ENCODE results near the gene FEM1C. TPM values are rescaled to one million over a fixed set of nuclear protein-coding genes. Genes with fewer than 3 reads are reported as not detected.
A peak's percentile ranks its signal among the peaks of the same experiment; 100 is the strongest.

Gene FEM1C
- polyA plus RNA-seq, 3 donors from 2014 or later, result 0.73 to 2.0 (median 1.5) TPM

- H3K36me3 Mint-ChIP-seq, result no peaks in the 10 kb centered on the region
- DNase-seq, result no peak
- H3K27me3 Mint-ChIP-seq (ENCODE audit: low read depth in 3 of 3), result peaks cover 3 to 12% (median 5%) of the 10 kb centered on the region in 3 donors
- H3K9me3 Mint-ChIP-seq, result no peaks in the 10 kb centered on the region
- H3K4me3 Mint-ChIP-seq, result no peak overlapping the region
- H3K4me1 Mint-ChIP-seq, result peaks cover 10% of the 10 kb centered on the region in 2 donors
- H3K27ac Mint-ChIP-seq, result no peak overlapping the region
Observed at GRCh38 chr5:115548683-115549082, 4.1 kb upstream of the FEM1C start.

- Mint-ChIP-seq H3K9me3 (no peaks in the 10 kb centered on the region), H3K27me3 (ENCODE audit: low read depth in 3 of 3) (peaks cover 0 to 9% (median 5%) of the 10 kb centered on the region in 3 donors), H3K27ac (peak overlapping the region in 4 of 6 donors; percentile 46 to 98 (median 87)), H3K4me3 (peak overlapping the region; percentile 88 to 99 (median 97)), H3K36me3 (peaks cover 0 to 4% (median 0%) of the 10 kb centered on the region in 3 donors), H3K4me1 (peaks cover 43% of the 10 kb centered on the region in 2 donors)
- DNase-seq, result no peak
Observed at GRCh38 chr5:115545351-115545882, 842 bp upstream of the FEM1C start.

GRCh38 chr5:115544043-115544435 is 536 bp downstream of the FEM1C start:
- Mint-ChIP-seq H3K4me3 (peak overlapping the region; percentile 88 to 99 (median 97)), H3K27me3 (ENCODE audit: low read depth in 3 of 3) (peaks cover 0 to 9% (median 5%) of the 10 kb centered on the region in 3 donors), H3K36me3 (peaks cover 2 to 10% (median 4%) of the 10 kb centered on the region in 3 donors), H3K9me3 (no peaks in the 10 kb centered on the region), H3K4me1 (peaks cover 57% of the 10 kb centered on the region in 2 donors), H3K27ac (peak overlapping the region; percentile 95 to 98 (median 97))
- DNase-seq, result peak in 2 of 3 donors; percentile 60 to 63

DNA sequence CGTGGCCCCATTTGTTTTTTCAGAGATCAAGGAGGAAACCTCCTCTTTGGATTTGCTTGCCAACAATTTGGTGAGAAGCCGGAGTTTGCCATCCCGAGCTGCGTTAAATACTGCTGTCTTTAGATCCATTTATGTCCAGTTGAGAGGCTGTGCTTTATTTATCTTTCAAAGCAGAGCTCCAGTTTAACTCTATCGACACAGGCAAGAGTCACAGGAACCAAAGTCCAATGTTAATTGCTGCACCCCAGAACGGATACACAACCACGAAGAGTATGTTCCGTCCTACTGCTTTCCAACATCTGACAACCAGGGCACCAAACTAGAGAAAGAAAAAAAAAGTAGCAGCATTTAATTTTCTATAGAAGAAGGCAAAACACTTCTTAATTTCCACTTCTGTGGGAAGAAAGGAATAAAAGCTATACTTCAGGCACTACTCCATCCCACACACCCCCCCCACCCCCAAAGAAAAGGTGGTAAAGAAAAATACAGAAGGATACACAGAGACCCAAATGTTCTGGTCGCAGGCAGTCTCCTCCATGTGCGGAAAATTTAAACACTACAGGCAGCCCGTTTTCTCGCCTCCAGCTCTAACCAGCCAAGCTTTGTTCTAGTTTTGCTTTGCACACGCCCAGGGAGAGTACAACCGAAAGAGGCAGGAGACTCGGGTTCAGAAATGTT is 1.1 kb downstream of the FEM1C start:
- no peaks in the 10 kb centered on the region for H3K9me3 Mint-ChIP-seq
- peak in 1 of 3 donors; percentile 63 for DNase-seq
- H3K4me3 Mint-ChIP-seq, result peak overlapping the region; percentile 88 to 99 (median 97)
- peaks cover 0 to 9% (median 5%) of the 10 kb centered on the region in 3 donors for H3K27me3 Mint-ChIP-seq (ENCODE audit: low read depth in 3 of 3)
- H3K27ac Mint-ChIP-seq, result peak overlapping the region; percentile 95 to 98 (median 97)
- peaks cover 61 to 62% of the 10 kb centered on the region in 2 donors for H3K4me1 Mint-ChIP-seq
- H3K36me3 Mint-ChIP-seq, result peaks cover 4 to 11% (median 5%) of the 10 kb centered on the region in 3 donors

GRCh38 chr5:115542651-115543364 is 1.8 kb downstream of the FEM1C start:
- peak overlapping the region; percentile 88 to 99 (median 97) for H3K4me3 Mint-ChIP-seq
- H3K27me3 Mint-ChIP-seq (ENCODE audit: low read depth in 3 of 3), result peaks cover 0 to 9% (median 2%) of the 10 kb centered on the region in 3 donors
- peaks cover 67 to 69% of the 10 kb centered on the region in 2 donors for H3K4me1 Mint-ChIP-seq
- no peaks in the 10 kb centered on the region for H3K9me3 Mint-ChIP-seq
- H3K27ac Mint-ChIP-seq, result peak overlapping the region; percentile 95 to 98 (median 97)
- DNase-seq, result no peak
- peaks cover 4 to 14% (median 8%) of the 10 kb centered on the region in 3 donors for H3K36me3 Mint-ChIP-seq

- H3K27ac Mint-ChIP-seq, result peak overlapping the region; percentile 41 to 98 (median 96)
- DNase-seq, result no peak
- peaks cover 70 to 76% of the 10 kb centered on the region in 2 donors for H3K4me1 Mint-ChIP-seq
- peaks cover 4 to 17% (median 8%) of the 10 kb centered on the region in 3 donors for H3K36me3 Mint-ChIP-seq
- peak overlapping the region; percentile 88 to 99 (median 97) for H3K4me3 Mint-ChIP-seq
- H3K9me3 Mint-ChIP-seq, result no peaks in the 10 kb centered on the region
- H3K27me3 Mint-ChIP-seq (ENCODE audit: low read depth in 3 of 3), result peaks cover 0 to 9% (median 2%) of the 10 kb centered on the region in 3 donors
Observed at GRCh38 chr5:115542086-115542485, 2.5 kb downstream of the FEM1C start.

DNA sequence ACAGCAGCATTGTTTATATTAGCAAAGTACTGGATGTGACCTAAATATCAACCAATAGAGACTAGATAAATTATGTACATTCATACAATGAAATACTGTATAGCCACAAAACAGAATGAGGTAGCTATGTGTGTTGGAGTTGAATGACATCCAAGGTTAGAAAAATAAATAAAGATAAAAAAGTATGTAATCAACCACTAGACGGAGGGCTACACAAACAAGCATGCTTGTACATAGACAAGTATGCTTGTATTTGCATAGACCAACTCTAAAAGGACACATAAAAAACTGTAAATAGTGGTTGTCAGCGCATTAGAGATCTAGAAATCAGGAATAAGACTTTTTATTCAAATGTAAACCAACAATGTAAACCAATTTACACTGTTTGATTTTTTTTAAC is 3.0 kb downstream of the FEM1C start:
- no peaks in the 10 kb centered on the region for H3K9me3 Mint-ChIP-seq
- H3K4me1 Mint-ChIP-seq, result peaks cover 75 to 81% of the 10 kb centered on the region in 2 donors
- H3K27ac Mint-ChIP-seq, result peak overlapping the region in 1 of 6 donors; percentile 16

GRCh38 chr5:115535479-115536035 is 9.0 kb downstream of the FEM1C start:
- Mint-ChIP-seq H3K4me1 (peaks cover 67 to 90% of the 10 kb centered on the region in 2 donors), H3K27me3 (ENCODE audit: low read depth in 3 of 3) (peaks cover 0 to 1% (median 1%) of the 10 kb centered on the region in 3 donors), H3K36me3 (peaks cover 11 to 41% (median 16%) of the 10 kb centered on the region in 3 donors), H3K9me3 (no peaks in the 10 kb centered on the region), H3K27ac (no peak overlapping the region), H3K4me3 (peak overlapping the region in 2 of 5 donors; percentile 2 to 66)
- no peak for DNase-seq

More for the DNA sequence above, 3.0 kb downstream of the FEM1C start:
- Mint-ChIP-seq H3K36me3 (peaks cover 4 to 21% (median 8%) of the 10 kb centered on the region in 3 donors), H3K27me3 (ENCODE audit: low read depth in 3 of 3) (peaks cover 0 to 9% (median 2%) of the 10 kb centered on the region in 3 donors), H3K4me3 (peak overlapping the region; percentile 30 to 99 (median 97))
- no peak for DNase-seq

- Mint-ChIP-seq H3K9me3 (no peaks in the 10 kb centered on the region), H3K27ac (no peak overlapping the region), H3K4me3 (no peak overlapping the region)
Observed at GRCh38 chr5:115532517-115532916, 12.1 kb downstream of the FEM1C start.

GRCh38 chr5:115531787-115532367 is 12.7 kb downstream of the FEM1C start:
- Mint-ChIP-seq H3K4me1 (peaks cover 60 to 82% of the 10 kb centered on the region in 2 donors), H3K27ac (peak overlapping the region in 1 of 6 donors; percentile 0), H3K27me3 (ENCODE audit: low read depth in 3 of 3) (peaks cover 0 to 1% (median 1%) of the 10 kb centered on the region in 3 donors), H3K9me3 (no peaks in the 10 kb centered on the region), H3K4me3 (peak overlapping the region in 1 of 5 donors; percentile 23), H3K36me3 (peaks cover 7 to 34% (median 19%) of the 10 kb centered on the region in 3 donors)
- DNase-seq, result no peak

More at GRCh38 chr5:115532517-115532916, 12.1 kb downstream of the FEM1C start:
- peaks cover 0 to 1% (median 1%) of the 10 kb centered on the region in 3 donors for H3K27me3 Mint-ChIP-seq (ENCODE audit: low read depth in 3 of 3)
- H3K36me3 Mint-ChIP-seq, result peaks cover 7 to 39% (median 19%) of the 10 kb centered on the region in 3 donors
- no peak for DNase-seq
- H3K4me1 Mint-ChIP-seq, result peaks cover 61 to 82% of the 10 kb centered on the region in 2 donors

DNA sequence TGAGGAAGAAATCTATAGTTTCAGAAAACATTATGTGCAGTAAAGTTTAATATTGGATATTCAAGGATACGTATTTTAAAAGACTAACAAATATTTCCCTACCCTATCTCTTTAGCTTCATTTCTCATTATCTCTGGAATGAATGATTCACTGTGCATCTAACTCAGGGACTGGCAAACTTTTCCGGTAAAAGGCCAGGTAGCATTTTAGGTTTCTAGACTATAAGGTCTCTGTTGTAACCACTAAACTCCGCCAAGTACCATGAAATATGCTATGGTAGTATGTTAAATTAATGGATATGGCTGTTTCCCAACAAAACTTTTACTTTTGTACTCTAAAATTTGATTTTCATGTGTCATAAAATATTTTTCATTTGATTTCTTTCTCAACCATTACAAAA is 13.2 kb downstream of the FEM1C start:
- Mint-ChIP-seq H3K4me1 (peaks cover 57 to 82% of the 10 kb centered on the region in 2 donors), H3K36me3 (peaks cover 7 to 30% (median 19%) of the 10 kb centered on the region in 3 donors), H3K9me3 (no peaks in the 10 kb centered on the region), H3K27me3 (ENCODE audit: low read depth in 3 of 3) (peaks cover 0 to 1% (median 1%) of the 10 kb centered on the region in 3 donors), H3K27ac (no peak overlapping the region), H3K4me3 (peak overlapping the region in 1 of 5 donors; percentile 23)
- DNase-seq, result no peak

DNA sequence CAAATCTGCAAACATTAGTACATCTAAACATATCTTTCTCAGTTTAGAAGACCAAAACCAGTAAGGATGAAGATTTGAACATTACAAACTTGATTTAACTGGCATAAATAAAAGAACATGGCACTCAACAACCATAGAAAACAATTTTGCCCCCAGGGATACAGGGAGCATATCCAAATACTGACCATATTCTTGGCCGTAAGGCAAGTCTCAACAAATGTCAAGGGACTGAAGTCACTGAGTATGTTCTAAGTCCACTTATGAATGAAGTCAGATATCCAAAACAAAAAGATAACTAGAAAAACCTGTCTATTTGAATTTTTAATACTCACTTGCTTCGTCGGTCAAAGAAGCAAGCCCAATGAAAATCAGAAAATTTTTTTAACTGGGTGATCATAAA is 14.1 kb downstream of the FEM1C start:
- H3K27ac Mint-ChIP-seq, result no peak overlapping the region
- no peak for DNase-seq
- H3K4me3 Mint-ChIP-seq, result no peak overlapping the region

DNA sequence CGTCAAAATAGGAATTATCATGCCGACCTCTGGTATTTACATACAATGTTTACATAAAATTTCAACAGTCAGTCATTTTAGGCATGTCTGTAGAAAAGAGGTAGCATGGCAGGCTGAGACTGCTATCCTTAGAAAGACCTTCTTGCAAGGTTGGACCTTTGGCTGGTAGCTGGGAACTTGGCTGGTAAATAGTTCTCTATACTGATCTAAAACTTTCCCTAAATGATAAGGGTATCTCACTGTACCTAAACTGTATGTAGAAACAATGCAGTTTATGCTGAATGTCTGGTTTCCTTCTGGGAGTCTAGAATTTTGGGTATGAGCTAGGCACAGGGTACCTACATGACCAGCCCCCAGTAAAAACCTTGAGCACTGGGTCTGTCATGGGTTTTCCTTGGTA is 18.0 kb downstream of the FEM1C start:
- Mint-ChIP-seq H3K27me3 (ENCODE audit: low read depth in 3 of 3) (peaks cover 0 to 4% (median 0%) of the 10 kb centered on the region in 3 donors), H3K36me3 (peaks cover 8 to 33% (median 14%) of the 10 kb centered on the region in 3 donors)

More for the DNA sequence above, 14.1 kb downstream of the FEM1C start:
- Mint-ChIP-seq H3K9me3 (no peaks in the 10 kb centered on the region), H3K36me3 (peaks cover 5 to 23% (median 15%) of the 10 kb centered on the region in 3 donors), H3K27me3 (ENCODE audit: low read depth in 3 of 3) (peaks cover 0 to 1% (median 1%) of the 10 kb centered on the region in 3 donors), H3K4me1 (peaks cover 50 to 76% of the 10 kb centered on the region in 2 donors)

More for the DNA sequence above, 18.0 kb downstream of the FEM1C start:
- H3K4me3 Mint-ChIP-seq, result no peak overlapping the region
- peaks cover 40 to 62% of the 10 kb centered on the region in 2 donors for H3K4me1 Mint-ChIP-seq
- DNase-seq, result no peak
- no peaks in the 10 kb centered on the region for H3K9me3 Mint-ChIP-seq
- peak overlapping the region in 1 of 6 donors; percentile 24 for H3K27ac Mint-ChIP-seq
